Upper lobe of left lung (tissue), 6 donors: ENCODE data around the gene CA5A. TPM values are rescaled to one million over a fixed set of nuclear protein-coding genes. Genes with fewer than 3 reads are reported as not detected.
A peak's percentile ranks its signal among the peaks of the same experiment; 100 is the strongest.

Source experiments
- ATAC-seq, 2 donors: fragments of 200-7000 bp; cut with Tn5 transposase; one replicate each; pipeline ENCODE4 v1.9.1; 2022; ENCODE audit warnings: mild to moderate bottlenecking in 2 of 2, moderate library complexity in 2 of 2; ENCODE audit not compliant: low FRiP score in 2 of 2
- DNase-seq, 2 donors: peaks; one replicate each; pipeline ENCODE4 v3.0.0-alpha.2; 2019 to 2020
- H3K27ac ChIP-seq, 4 donors: fragments of 200-600 bp; sonication (generic); one replicate each; pipeline ENCODE4 v1.5.1; 2016 to 2019
- H3K27me3 ChIP-seq, 4 donors: fragments of 200-600 bp; sonication (generic); one replicate each; pipeline ENCODE4 v1.5.1; 2017 to 2019
- H3K36me3 ChIP-seq, 4 donors: fragments of 200-600 bp; sonication (generic); one replicate each; pipeline ENCODE4 v1.5.1; 2016 to 2019
- H3K4me1 ChIP-seq, 4 donors: fragments of 200-600 bp; sonication (generic); one replicate each; pipeline ENCODE4 v1.5.1; 2018 to 2019
- H3K4me3 ChIP-seq, 4 donors: fragments of 200-600 bp; sonication (generic); one replicate each; pipeline ENCODE4 v1.5.1; 2017 to 2019; ENCODE audit warnings: mild to moderate bottlenecking in 2 of 4, moderate library complexity in 1 of 4
- H3K9me3 ChIP-seq, 4 donors: fragments of 200-600 bp; sonication (generic); one replicate each; pipeline ENCODE4 v1.5.1; 2018 to 2019
- CTCF ChIP-seq, 6 experiments: fragments of 450-650 bp in 4 of 6; fragments of 200-600 bp in 2 of 6; sonication (generic) in 2 of 6; IDR thresholded peaks; one replicate each; pipeline ENCODE4 v1.5.1; 2016 to 2019; ENCODE audit warnings: antibody characterized with exemption in 6 of 6
- EP300 ChIP-seq, 4 donors: sonication (generic); formaldehyde crosslinking; IDR thresholded peaks; one replicate each; pipeline ENCODE4 v1.5.1; 2017; ENCODE audit warnings: antibody characterized with exemption in 4 of 4, control low read depth in 2 of 4
- POLR2A ChIP-seq, 4 donors: fragments of 450-650 bp; IDR thresholded peaks; one replicate each; pipeline ENCODE4 v1.5.1; 2016 to 2017; ENCODE audit warnings: antibody characterized with exemption in 4 of 4, mild to moderate bottlenecking in 2 of 4
- POLR2AphosphoS5 ChIP-seq, 2 donors: sonication (generic); formaldehyde crosslinking; IDR thresholded peaks; one replicate each; pipeline ENCODE4 v1.5.1; 2017; ENCODE audit warnings: antibody characterized with exemption in 2 of 2
- whole genome bisulfite sequencing, 2 donors: methylation state at CpG; one replicate each; pipeline ENCODE4 v1.1.5; 2017 to 2018; 5-methylcytosine and 5-hydroxymethylcytosine counted together
- total RNA-seq, 6 donors: library from RNA; depleted of rRNA in 4 of 6; stranded (reverse); fragments of >200 nt in 4 of 6; gene quantifications; one replicate each; pipeline versions ENCODE4 v1.1.0 to v1.2.1, GENCODE V29; 2016 to 2021
- donor health status: DM: no; HTN: no; CAD: no; lungs with moderate emphysema.
- donor health status: DM: no; HTN: yes; CAD: no; lungs with severe emphysema.

The CA5A gene
- total RNA-seq, 6 donors from 2014 or later = under 0.01 to 0.20 (median 0.11) TPM; not detected in 3

- 96% methylated on average over 9 of the region's 9 CpGs for WGBS, 2 donors
- no peak overlapping the region for H3K27ac ChIP-seq
- H3K4me3 ChIP-seq = no peak overlapping the region
- no peaks in the 10 kb centered on the region for H3K27me3 ChIP-seq
- DNase-seq = no peak
- peaks cover 0 to 12% (median 2%) of the 10 kb centered on the region in 4 donors for H3K36me3 ChIP-seq
- H3K4me1 ChIP-seq = peaks cover 33 to 64% (median 46%) of the 10 kb centered on the region in 4 donors
- H3K9me3 ChIP-seq = no peaks in the 10 kb centered on the region
- no peak for TF ChIP-seq POLR2AphosphoS5 (IDR thresholded peaks at IDR 0.05)
- no peak for TF ChIP-seq CTCF (IDR thresholded peaks at IDR 0.05)
- no peak for TF ChIP-seq POLR2A (IDR thresholded peaks at IDR 0.05)
- no peak for TF ChIP-seq EP300 (IDR thresholded peaks at IDR 0.05)
- ATAC-seq = no peak
Measured at GRCh38 chr16:87958632-87959031, 22.3 kb upstream of the CA5A start.

GRCh38 chr16:87957296-87958094, 21.2 kb upstream of the CA5A start:
- 92 to 94% methylated on average over 30 to 34 of the region's 34 CpGs for WGBS, 2 donors
- H3K27me3 ChIP-seq = no peaks in the 10 kb centered on the region
- peaks cover 0 to 12% (median 2%) of the 10 kb centered on the region in 4 donors for H3K36me3 ChIP-seq
- no peaks in the 10 kb centered on the region for H3K9me3 ChIP-seq
- peak overlapping the region in 2 of 4 donors; percentile 96 to 97 for H3K27ac ChIP-seq
- ATAC-seq = no peak
- peak overlapping the region in 1 of 4 donors; percentile 21 for H3K4me3 ChIP-seq
- H3K4me1 ChIP-seq = peaks cover 43 to 64% (median 51%) of the 10 kb centered on the region in 4 donors
- no peak for DNase-seq
- no peak for TF ChIP-seq EP300 (IDR thresholded peaks at IDR 0.05)

- WGBS, 2 donors = 41 to 43% methylated on average over 30 of the region's 30 CpGs
- ATAC-seq (peak in 1 of 2 donors; percentile 37), DNase-seq (peak in 1 of 2 donors; percentile 63)
- H3K9me3 ChIP-seq = no peaks in the 10 kb centered on the region
- H3K27ac ChIP-seq = peak overlapping the region; percentile 77 to 98 (median 96)
- H3K36me3 ChIP-seq = peaks cover 0 to 12% (median 2%) of the 10 kb centered on the region in 4 donors
- peak overlapping the region in 2 of 4 donors; percentile 3 to 21 for H3K4me3 ChIP-seq
- H3K27me3 ChIP-seq = no peaks in the 10 kb centered on the region
- peaks cover 49 to 68% (median 56%) of the 10 kb centered on the region in 4 donors for H3K4me1 ChIP-seq
- TF ChIP-seq CTCF (IDR thresholded peaks at IDR 0.05) = peak in 1 of 6 experiments; percentile 4
- TF ChIP-seq POLR2AphosphoS5 (IDR thresholded peaks at IDR 0.05) = peak in 1 of 2 donors; percentile 36
- TF ChIP-seq EP300 (IDR thresholded peaks at IDR 0.05) = no peak
- no peak for TF ChIP-seq POLR2A (IDR thresholded peaks at IDR 0.05)
Measured at GRCh38 chr16:87956365-87957231, 20.3 kb upstream of the CA5A start.

GRCh38 chr16:87956098-87956364, 19.7 kb upstream of the CA5A start:
- Histone ChIP-seq H3K36me3 (peaks cover 0 to 12% (median 2%) of the 10 kb centered on the region in 4 donors), H3K27ac (peak overlapping the region; percentile 77 to 98 (median 96)), H3K9me3 (no peaks in the 10 kb centered on the region), H3K4me1 (peaks cover 49 to 68% (median 56%) of the 10 kb centered on the region in 4 donors), H3K27me3 (no peaks in the 10 kb centered on the region), H3K4me3 (peak overlapping the region in 1 of 4 donors; percentile 21)
- no peak for TF ChIP-seq POLR2A (IDR thresholded peaks at IDR 0.05)
- TF ChIP-seq EP300 (IDR thresholded peaks at IDR 0.05) = no peak
- no peak for TF ChIP-seq CTCF (IDR thresholded peaks at IDR 0.05)
- no peak for TF ChIP-seq POLR2AphosphoS5 (IDR thresholded peaks at IDR 0.05)
- WGBS, 2 donors = 25 to 45% methylated on average over 2 to 3 of the region's 3 CpGs
- no peak for ATAC-seq
- DNase-seq = no peak
